ENCODE data around the gene SUCNR1. TPM values are rescaled to one million over a fixed set of nuclear protein-coding genes. Genes with fewer than 3 reads are reported as not detected.

Gene SUCNR1
- total RNA-seq, 2 experiments from 2014 or later = not detected

Other genes starting within 250 kb of the SUCNR1 start
- gene AADACL2, start 139.7 kb upstream of the SUCNR1 start, total RNA-seq = not detected
- not detected for gene AADAC, start 59.5 kb upstream of the SUCNR1 start, total RNA-seq